ENCODE results near the gene FAM78B.

Gene FAM78B

DNA sequence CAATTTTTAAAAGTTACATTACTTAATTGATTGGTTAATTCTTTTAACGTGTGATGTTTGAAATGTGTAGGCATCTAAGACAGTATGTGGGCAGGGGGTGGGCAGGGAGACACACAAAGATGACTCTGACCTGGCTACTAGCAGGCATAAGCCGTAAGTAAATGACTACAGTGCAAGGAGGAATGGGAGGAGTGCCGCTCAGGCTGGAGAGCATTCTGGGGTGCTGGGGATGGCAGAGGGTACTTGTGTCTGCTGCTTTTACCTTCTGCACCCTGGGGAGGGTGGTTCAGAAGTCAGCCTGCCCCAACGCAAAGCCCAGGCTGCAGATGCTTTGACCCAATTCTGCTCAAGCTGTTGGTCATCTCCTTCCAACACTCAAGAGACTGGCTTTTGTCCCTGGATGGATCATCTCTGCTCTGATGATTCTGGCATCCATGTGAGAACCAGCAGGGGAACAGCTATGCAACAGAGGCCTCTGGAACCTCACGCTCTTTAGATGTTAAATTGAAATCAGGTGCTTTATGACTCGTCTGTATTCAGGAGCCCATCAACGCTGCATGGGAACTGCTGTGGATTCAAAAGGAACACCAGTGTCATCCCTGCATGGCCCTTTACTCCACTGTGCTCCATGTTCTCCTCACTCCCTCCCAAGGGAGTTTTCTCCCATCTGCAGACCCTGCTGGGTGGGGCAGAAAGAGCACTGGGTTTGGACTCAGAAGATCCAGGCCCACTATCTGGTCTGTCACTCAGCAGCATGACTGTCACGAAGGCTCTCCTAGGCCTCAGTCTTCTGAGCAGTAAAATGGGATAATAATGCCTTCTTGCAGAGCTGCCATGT is 78.8 kb downstream of the FAM78B start:
- H3K27ac ChIP-seq, result no peak overlapping the region
- no peak for TF ChIP-seq ZFX (IDR thresholded peaks at IDR 0.05; ENCODE audit: borderline replicate concordance)
- TF ChIP-seq CTCF (IDR thresholded peaks at IDR 0.05), result no peak

- H3K27ac ChIP-seq, result no peak overlapping the region
- TF ChIP-seq CTCF (IDR thresholded peaks at IDR 0.05) (no peak), ZFX (IDR thresholded peaks at IDR 0.05; ENCODE audit: borderline replicate concordance) (no peak)
Observed at GRCh38 chr1:166086113-166086883, 80.5 kb downstream of the FAM78B start.

DNA sequence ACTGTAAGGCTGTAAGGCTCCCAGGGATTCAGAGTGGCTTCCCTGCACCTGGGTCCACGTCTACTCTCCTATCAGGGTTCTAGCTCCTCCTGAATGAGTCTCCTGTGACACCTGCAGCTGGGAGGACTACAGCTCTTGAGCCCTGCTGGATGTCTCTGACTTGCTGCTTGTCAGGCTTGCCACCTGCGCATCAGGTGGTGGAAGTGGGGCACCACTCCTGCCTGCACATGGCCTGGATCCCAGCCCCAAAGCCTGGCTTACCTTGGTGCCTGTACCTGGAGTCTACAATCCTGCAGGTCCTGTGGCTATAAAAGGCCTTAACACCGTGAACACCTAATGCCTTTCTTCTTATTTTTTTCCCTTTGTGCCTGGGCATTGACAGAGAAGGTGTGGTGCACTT is 82.2 kb downstream of the FAM78B start:
- TF ChIP-seq ZFX (IDR thresholded peaks at IDR 0.05; ENCODE audit: borderline replicate concordance), result no peak
- no peak for TF ChIP-seq CTCF (IDR thresholded peaks at IDR 0.05)
- H3K27ac ChIP-seq, result no peak overlapping the region

GRCh38 chr1:166083887-166084286 is 82.9 kb downstream of the FAM78B start:
- no peak overlapping the region for H3K27ac ChIP-seq
- TF ChIP-seq ZFX (IDR thresholded peaks at IDR 0.05; ENCODE audit: borderline replicate concordance) (no peak), CTCF (IDR thresholded peaks at IDR 0.05) (no peak)

GRCh38 chr1:166082601-166083000 is 84.2 kb downstream of the FAM78B start:
- H3K27ac ChIP-seq, result no peak overlapping the region
- TF ChIP-seq CTCF (IDR thresholded peaks at IDR 0.05) (no peak), ZFX (IDR thresholded peaks at IDR 0.05; ENCODE audit: borderline replicate concordance) (no peak)

GRCh38 chr1:166080967-166081870 is 85.6 kb downstream of the FAM78B start:
- TF ChIP-seq ZFX (IDR thresholded peaks at IDR 0.05; ENCODE audit: borderline replicate concordance) (no peak), CTCF (IDR thresholded peaks at IDR 0.05) (no peak)
- H3K27ac ChIP-seq, result no peak overlapping the region

Data from 22Rv1 (cell line).